Mesendoderm (in vitro differentiated cells): ENCODE data around the gene SHTN1. TPM values are rescaled to one million over a fixed set of nuclear protein-coding genes. Genes with fewer than 3 reads are reported as not detected.
A peak's percentile ranks its signal among the peaks of the same experiment; 100 is the strongest.

ENCODE experiments used
- DNase-seq: peaks from one replicate; pipeline ENCODE4 v3.0.0; 2013
- H2AK5ac ChIP-seq: 2 replicates; pipeline ENCODE4 v1.6.1; 2013; ENCODE audit warnings: low read length, inconsistent platforms
- H2BK120ac ChIP-seq: 2 replicates; pipeline ENCODE4 v1.6.1; 2013; ENCODE audit warnings: low read depth, mild to moderate bottlenecking, low read length, moderate library complexity, mixed read lengths
- H2BK15ac ChIP-seq: replicated peaks from 2 replicates; pipeline ENCODE4 v1.6.1; 2013; ENCODE audit warnings: low read depth, mild to moderate bottlenecking, moderate library complexity
- H2BK5ac ChIP-seq: 2 replicates; pipeline ENCODE4 v1.6.1; 2013; ENCODE audit warnings: low read length, inconsistent platforms
- H3K18ac ChIP-seq: 2 replicates; pipeline ENCODE4 v1.6.1; 2013; ENCODE audit warnings: mild to moderate bottlenecking, low read length, mixed read lengths
- H3K23ac ChIP-seq: one replicate; pipeline ENCODE4 v1.6.1; 2013; ENCODE audit warnings: low read length
- H3K27ac ChIP-seq: 2 replicates; pipeline ENCODE4 v1.5.1; 2013; ENCODE audit warnings: low read depth, mild to moderate bottlenecking, inconsistent platforms, low read length, moderate library complexity
- H3K27me3 ChIP-seq: 2 replicates; pipeline ENCODE4 v1.6.1; 2013; ENCODE audit warnings: low read length, control low read depth, mild to moderate bottlenecking, inconsistent platforms; ENCODE audit not compliant: insufficient read depth, poor library complexity
- H3K36me3 ChIP-seq: 2 replicates; pipeline ENCODE4 v1.6.1; 2013; ENCODE audit warnings: low read length, inconsistent platforms; ENCODE audit not compliant: control insufficient read depth, insufficient read depth
- H3K4ac ChIP-seq: one replicate; pipeline ENCODE4 v1.6.1; 2013; ENCODE audit warnings: low read depth, mild to moderate bottlenecking, low read length, moderate library complexity
- H3K4me1 ChIP-seq: 2 replicates; pipeline ENCODE4 v1.6.1; 2013; ENCODE audit warnings: low read depth, low read length, inconsistent platforms; ENCODE audit not compliant: control insufficient read depth
- H3K4me2 ChIP-seq: 2 replicates; pipeline ENCODE4 v1.6.1; 2013; ENCODE audit warnings: low read length
- H3K4me3 ChIP-seq: 2 replicates; pipeline ENCODE4 v1.5.1; 2013; ENCODE audit warnings: mild to moderate bottlenecking, low read length
- H3K56ac ChIP-seq: one replicate; pipeline ENCODE4 v1.6.1; 2013; ENCODE audit warnings: low read length
- H3K79me1 ChIP-seq: 2 replicates; pipeline ENCODE4 v1.6.1; 2013; ENCODE audit warnings: low read length, inconsistent platforms
- H3K79me2 ChIP-seq: 2 replicates; pipeline ENCODE4 v1.6.1; 2013; ENCODE audit warnings: mild to moderate bottlenecking, low read length; ENCODE audit not compliant: control insufficient read depth, insufficient read depth
- H3K9ac ChIP-seq: 2 replicates; pipeline ENCODE4 v1.6.1; 2013; ENCODE audit warnings: low read length, inconsistent platforms
- H4K5ac ChIP-seq: one replicate; pipeline ENCODE4 v1.6.1; 2013; ENCODE audit warnings: low read length
- H4K8ac ChIP-seq: one replicate; pipeline ENCODE4 v1.6.1; 2013; ENCODE audit warnings: low read depth, mild to moderate bottlenecking, control low read depth, low read length, moderate library complexity
- WGBS: extraction: QIAGEN DNeasy Blood & Tissue Kit; methylation state at CpG from one replicate; pipeline ENCODE4 v1.1.7; 2013; ENCODE audit warnings: low lambda C conversion rate, missing lambda C conversion rate; ENCODE audit not compliant: insufficient coverage; ENCODE audit errors: extremely low coverage; 5-methylcytosine and 5-hydroxymethylcytosine counted together
- small RNA-seq: library from polyadenylated mRNA; stranded (forward); fragments of <200 nt; extraction: miRNeasy Mini kit (QIAGEN cat#:217004); gene quantifications from one replicate; pipeline ENCODE3, GENCODE V24; 2013; ENCODE audit not compliant: insufficient read depth

SHTN1 gene

DNA sequence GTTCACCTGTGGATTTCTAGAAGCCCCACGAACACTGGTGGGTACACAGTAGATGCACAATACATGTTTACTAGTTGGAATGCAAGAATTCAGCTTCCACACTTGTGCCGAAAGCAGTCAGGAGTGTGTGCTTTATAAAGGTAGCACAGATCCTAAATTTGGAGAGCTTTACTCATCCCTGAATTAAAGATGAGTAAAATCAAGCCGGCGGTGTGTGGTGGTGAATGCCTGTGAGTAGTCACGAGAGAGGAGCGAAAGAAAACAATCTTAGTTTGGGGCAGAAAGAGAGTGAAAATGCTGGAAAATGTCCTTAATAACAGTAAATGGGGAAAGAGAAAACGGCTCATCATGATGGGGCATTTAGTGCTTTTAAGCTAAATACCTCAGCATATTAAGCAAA is 169.3 kb downstream of the SHTN1 start:
- no peak for DNase-seq
- Histone ChIP-seq H3K4me2 (no peak overlapping the region), H4K5ac (no peak overlapping the region), H3K4me1 (peaks cover 6% of the 10 kb centered on the region), H3K4me3 (no peak overlapping the region), H3K56ac (no peak overlapping the region), H2BK15ac (no peak overlapping the region), H2BK5ac (no peak overlapping the region), H3K27ac (peak overlapping the region; percentile 30), H3K36me3 (no peaks in the 10 kb centered on the region), H3K9ac (no peak overlapping the region), H3K79me2 (no peaks in the 10 kb centered on the region), H3K18ac (no peak overlapping the region), H4K8ac (no peak overlapping the region), H2BK120ac (no peak overlapping the region), H3K27me3 (no peaks in the 10 kb centered on the region), H3K79me1 (no peaks in the 10 kb centered on the region), H2AK5ac (no peak overlapping the region), H3K23ac (no peak overlapping the region), H3K4ac (no peak overlapping the region)
- WGBS = no CpG with 5 or more reads among the region's 7 CpGs

DNA sequence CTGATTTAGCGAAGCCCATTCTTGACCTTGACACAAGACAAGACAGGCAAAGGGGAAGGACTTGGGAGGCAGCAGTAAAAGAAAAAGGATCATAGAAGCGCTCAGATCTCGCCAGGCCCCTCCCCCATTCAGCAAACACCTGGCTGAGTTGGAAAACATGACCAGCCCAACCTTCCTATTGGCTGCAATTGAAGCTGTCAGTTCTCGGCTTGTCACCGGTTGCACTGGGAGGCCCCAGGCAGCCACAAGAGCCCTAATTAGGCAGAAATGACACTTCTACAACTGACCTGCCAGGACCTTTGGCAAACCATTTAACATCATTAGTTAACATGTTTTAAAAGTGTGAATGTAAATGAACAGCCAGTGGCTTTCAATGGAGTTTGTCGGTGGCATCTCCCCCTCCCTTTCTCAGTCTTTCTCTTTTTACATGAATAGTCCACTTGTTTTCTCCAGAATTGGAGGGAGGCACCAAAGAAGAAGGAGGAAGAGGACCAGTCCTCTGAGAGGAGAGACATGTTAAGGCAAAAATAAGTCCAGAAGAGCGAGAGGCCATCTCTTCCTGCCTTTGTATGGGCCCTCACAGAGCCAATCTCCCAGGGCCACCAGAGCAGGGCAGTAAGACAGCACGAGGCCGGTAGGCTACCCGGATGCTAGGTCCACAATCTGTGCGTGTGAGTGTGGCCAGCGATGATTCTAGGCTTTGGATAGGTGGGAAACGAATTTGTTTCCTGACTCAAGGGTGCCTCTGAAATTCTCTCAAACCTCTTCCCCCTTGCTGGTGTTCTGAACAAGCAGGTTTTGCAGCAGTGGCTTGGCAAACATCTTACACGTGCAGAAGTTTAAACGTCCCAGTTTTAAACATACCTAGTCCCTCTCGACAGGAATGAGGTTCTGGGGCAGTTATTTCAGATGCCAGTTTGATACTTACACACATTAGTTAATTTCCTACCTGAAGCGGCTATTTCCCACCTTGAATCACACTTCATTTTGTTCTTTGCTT is 170.7 kb downstream of the SHTN1 start:
- WGBS = no CpG with 5 or more reads among the region's 17 CpGs
- Histone ChIP-seq H3K23ac (no peak overlapping the region), H4K8ac (no peak overlapping the region), H3K18ac (no peak overlapping the region), H3K27ac (peak overlapping the region; percentile 18), H3K9ac (no peak overlapping the region), H2AK5ac (no peak overlapping the region), H3K4me1 (peaks cover 6% of the 10 kb centered on the region), H3K4me3 (no peak overlapping the region), H3K36me3 (no peaks in the 10 kb centered on the region), H3K27me3 (no peaks in the 10 kb centered on the region), H4K5ac (no peak overlapping the region), H2BK15ac (no peak overlapping the region), H3K56ac (peak overlapping the region; percentile 8), H3K4ac (no peak overlapping the region), H2BK120ac (no peak overlapping the region), H3K79me2 (no peaks in the 10 kb centered on the region), H2BK5ac (no peak overlapping the region), H3K4me2 (no peak overlapping the region), H3K79me1 (no peaks in the 10 kb centered on the region)
- DNase-seq = peak; percentile 85

DNA sequence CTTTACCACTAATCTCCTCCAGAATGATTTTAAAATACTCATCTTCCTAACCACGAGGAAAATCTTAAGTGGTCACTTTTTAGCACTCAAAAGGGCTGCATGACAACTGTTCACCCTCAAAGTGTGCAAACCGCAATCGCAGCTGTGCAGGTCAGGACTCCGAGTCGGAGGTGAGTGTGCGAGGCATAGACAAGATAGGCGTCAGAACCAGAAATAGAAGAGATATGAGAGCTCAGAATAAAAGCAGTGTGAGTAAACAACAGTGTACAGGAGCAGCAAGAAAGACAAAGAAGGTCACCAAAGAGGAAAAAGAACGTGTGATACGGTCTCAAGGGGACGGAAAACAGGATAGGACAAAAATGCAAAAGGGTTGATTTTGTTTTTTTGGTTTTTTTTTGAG is 173.2 kb downstream of the SHTN1 start:
- no peak overlapping the region for H3K4me2 ChIP-seq
- H3K4me1 ChIP-seq = peaks cover 6% of the 10 kb centered on the region
- no peak overlapping the region for H3K18ac ChIP-seq
- H3K4ac ChIP-seq = no peak overlapping the region
- H3K23ac ChIP-seq = no peak overlapping the region
- WGBS = no CpG with 5 or more reads among the region's 10 CpGs
- H4K8ac ChIP-seq = no peak overlapping the region
- H3K4me3 ChIP-seq = no peak overlapping the region
- H3K27ac ChIP-seq = no peak overlapping the region
- H3K36me3 ChIP-seq = no peaks in the 10 kb centered on the region
- no peak overlapping the region for H2AK5ac ChIP-seq
- no peak overlapping the region for H3K9ac ChIP-seq
- no peak for DNase-seq
- H2BK15ac ChIP-seq = no peak overlapping the region
- H4K5ac ChIP-seq = no peak overlapping the region
- no peak overlapping the region for H2BK5ac ChIP-seq
- H3K56ac ChIP-seq = no peak overlapping the region
- H3K79me2 ChIP-seq = no peaks in the 10 kb centered on the region
- no peak overlapping the region for H2BK120ac ChIP-seq
- no peaks in the 10 kb centered on the region for H3K79me1 ChIP-seq
- no peaks in the 10 kb centered on the region for H3K27me3 ChIP-seq

Small RNA genes lying within 50 kb of the gene (small RNA-seq; reads per million reads assigned to genes)
- not detected for gene AC012308.1
